NCI-H1694 (cell line): ENCODE results near the gene EVPL.
"Not testable (repeated sequence)": the region's sequence is repeated elsewhere in the genome, so short reads cannot be mapped to it uniquely, and the experiment has no call there.

ENCODE experiments used
- DNase-seq: peaks from one replicate; lab custom pipeline; 2025; lab: John Stamatoyannopoulos, UW

EVPL gene

DNA sequence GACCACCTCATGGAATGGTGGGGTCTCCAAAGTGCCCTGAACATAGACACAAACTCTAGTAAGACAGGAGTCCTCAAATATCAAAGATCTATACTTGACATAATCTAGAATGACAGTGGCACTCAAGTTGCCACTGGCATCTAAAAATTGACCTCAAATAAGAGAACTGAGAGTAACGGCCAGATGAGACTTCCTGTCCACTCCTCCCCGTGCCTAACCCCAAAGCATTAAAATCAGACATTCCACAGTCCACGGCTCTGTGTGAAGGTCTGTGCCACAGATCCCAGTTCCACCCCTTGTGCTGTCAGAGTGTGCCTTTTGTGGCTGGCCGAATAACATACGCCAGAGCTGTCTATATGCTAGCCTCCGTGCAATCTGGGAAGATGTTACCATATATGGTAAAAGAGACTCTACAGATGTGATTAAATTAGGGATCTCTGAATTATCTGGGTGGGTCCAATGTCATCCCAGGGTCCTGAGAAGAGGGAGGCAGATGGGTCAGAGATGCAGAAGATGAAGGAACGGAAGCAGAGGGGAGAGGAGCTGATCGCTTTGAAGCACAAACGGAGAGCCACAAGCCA is 21.0 kb upstream of the EVPL start:
- no peak for DNase-seq

DNA sequence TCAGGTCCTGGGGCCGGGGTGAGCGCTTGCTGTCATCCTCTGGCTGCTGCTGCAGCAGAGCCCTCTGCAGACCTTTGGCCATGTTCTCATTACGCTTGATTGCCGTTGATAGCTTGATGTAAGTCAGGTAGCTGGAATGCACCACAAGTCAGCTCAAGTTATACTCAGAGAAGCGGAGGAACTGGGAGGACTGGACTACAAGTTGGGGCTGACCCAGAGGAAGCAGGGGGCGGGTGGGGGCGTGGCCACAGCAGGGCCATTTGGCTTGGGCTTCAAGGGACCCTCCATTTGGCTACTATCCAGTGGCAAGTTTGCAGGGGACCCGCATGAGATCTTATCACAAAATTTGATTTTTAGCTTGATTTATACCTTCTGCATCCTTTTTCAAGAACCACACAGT is 19.0 kb upstream of the EVPL start:
- no peak for DNase-seq

GRCh38 chr17:76044475-76045007 is 17.4 kb upstream of the EVPL start:
- not testable (repeated sequence) for DNase-seq

DNA sequence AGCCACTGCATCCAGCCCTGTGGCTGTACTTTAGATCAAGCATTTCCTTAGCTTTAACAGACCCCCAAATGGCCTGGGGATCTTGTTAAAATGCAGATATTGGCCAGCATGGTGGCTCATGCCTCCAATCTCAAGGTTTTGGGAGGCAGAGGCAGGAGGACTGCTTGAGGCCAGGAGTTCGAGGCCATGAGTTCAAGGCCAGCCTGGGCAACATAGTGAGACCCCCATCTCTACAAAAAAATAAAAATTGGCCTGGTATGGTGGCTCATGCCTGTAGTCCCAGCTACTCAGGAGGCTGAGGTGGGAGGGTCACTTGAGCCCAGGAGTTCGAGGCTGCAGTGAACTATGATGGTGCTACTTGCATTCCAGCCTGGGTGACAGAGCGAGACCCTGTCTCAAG is 15.8 kb upstream of the EVPL start:
- not testable (repeated sequence) for DNase-seq

GRCh38 chr17:76040376-76040775 is 13.3 kb upstream of the EVPL start:
- no peak for DNase-seq

- no peak for DNase-seq
Measured at GRCh38 chr17:76039121-76039520, 12.0 kb upstream of the EVPL start.

DNA sequence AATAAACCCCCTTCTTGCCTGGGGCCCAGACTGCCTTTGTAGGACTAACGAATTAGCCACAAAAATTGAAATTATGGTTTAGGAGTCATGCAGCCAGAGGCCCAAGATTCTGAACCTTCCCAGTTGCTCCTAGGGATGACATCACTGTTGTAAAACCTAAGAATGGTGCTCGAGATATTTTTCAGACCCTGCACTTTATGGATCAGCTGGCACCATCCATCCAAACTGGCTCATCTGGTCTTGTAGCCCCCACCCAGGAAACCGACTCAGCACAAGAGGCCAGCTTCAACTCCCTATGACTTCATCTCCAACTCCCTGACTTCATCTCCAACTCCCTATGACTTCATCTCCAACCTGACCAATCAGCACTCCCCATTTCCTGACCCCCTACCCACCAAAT is 10.9 kb upstream of the EVPL start:
- no peak for DNase-seq

DNA sequence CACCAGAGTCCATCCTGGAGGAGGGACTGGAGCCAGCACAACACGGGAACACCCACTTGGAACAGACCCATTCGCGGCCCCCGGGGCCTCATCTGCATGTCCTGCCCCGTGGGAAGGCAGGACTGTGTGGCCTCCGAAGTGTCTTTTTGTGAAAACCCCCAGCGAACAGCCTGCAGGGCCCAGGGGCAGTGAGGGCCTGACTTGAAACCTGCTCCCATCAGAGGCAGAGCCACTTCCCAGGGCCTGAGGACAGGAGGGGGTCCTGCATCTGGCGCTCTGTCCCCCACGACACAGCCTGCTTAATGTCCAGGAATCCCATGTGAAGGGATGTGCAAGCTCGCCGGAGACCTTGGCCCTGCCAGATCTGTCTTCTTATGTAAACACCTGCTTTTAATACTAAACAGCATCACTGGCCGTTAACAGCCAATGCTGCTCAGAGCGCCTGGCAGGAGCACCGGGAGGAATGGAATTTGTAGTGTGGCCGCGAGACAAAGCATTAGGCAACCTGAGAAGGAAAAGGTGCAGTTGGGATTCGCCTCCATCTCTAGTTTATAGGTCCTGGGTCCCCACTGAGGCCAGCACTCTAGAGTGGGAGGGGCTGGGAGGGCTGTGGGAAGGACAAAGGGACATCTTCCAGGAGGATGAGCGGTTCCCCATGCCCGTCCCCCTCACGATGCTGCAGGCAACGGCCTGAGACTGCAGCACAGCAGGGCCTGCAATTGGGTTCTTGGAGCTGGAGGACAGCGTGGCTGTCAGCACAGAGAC is 9.6 kb upstream of the EVPL start:
- no peak for DNase-seq

GRCh38 chr17:76034428-76035350 is 7.6 kb upstream of the EVPL start:
- DNase-seq = peak; percentile 27

DNA sequence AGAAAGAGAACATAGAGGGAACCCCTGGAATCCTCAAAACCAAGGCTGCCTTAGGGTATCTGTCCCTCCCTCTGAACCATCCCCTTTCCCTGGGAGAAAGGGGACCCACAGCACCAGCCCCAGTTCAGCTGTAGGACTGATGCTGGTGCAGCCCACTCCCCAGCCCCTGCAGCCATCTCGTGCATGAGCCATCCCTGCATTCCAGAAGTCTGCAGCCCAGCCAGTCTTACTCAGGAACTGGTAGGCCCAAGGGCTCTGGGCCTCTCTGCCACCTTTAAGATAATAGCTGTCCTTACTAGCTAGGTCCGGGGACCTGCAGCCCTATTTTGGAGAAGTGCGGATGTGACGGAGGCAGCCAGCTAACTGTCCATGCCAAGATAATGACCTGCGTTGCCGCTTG is 6.0 kb upstream of the EVPL start:
- no peak for DNase-seq

GRCh38 chr17:76032780-76033108 is 5.6 kb upstream of the EVPL start:
- no peak for DNase-seq

DNA sequence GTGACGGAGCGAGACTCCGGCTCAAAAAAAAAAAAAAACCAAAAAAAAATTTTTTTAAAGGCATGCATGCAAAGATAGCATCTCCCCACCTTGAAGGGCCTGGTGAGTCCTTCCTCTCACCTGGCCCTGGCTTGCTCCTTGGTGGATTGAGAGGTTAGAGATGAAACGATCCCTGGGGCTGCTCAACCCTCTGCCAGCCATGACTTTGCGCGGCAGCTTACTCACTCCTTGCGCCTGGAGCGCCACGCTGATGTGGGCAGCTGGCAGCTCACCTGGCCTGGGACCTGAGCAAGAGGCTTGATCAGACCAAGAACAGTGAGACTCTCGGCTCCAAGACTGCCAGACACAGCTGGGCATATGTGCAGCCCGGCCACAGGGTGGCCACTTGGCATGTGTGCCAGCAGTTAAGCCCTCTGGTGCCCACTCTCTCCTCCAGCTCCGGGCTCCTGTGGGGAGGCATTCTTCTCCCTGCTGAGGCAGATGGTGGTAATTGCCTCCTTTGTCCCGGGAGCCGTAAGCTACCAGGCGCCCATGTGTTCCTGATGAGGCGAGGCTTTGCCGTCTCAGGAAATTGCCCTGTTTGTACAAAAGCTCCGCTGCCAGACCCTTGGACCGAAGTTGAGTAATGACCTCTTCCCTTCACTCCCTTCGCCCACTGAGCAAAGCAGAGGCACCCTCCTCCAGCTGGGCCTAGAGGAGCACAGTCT is 5.1 kb upstream of the EVPL start:
- no peak for DNase-seq

GRCh38 chr17:76026714-76027158 is 370 bp downstream of the EVPL start:
- no peak for DNase-seq

DNA sequence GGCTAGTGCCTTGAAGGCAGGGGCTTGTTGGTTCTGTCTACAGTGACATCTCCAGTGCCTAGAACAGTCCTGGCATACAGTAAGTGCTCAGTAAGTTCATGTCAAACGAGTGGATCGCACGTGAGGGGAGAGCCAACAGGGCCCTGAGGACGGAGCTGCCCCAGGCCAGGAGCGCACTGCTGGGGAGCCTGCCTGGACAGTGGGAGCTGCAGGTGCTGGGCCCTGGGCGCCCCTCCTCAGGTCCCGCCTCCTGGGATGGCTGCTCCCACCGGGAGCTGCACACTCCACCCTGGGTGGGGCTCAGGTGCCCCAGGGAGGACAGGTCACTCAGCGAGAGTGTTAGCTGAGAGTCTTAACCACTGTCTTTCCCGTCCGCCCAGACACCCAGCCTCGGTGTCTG is 1.8 kb downstream of the EVPL start:
- DNase-seq = no peak

DNA sequence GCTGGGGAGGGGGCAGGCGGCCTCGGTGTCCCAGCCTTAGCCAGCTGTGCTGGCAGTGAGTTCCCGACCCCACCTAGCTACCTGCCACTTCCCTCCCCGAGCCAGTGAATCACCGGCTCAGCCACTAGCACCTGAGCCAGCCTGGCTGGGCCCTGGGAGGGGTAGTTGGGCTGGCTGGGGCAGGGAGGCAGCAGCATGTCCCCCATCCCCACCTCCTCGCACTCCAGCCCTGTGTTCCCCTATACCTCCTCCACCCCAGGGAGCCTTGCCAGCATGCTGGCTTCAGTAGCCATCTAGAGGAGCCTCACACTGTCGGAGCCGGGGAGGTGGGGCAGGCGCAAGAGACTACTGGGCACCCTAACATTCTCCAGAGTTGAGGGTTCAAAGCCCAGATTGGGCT is 2.8 kb downstream of the EVPL start:
- DNase-seq = no peak

- no peak for DNase-seq
Measured at GRCh38 chr17:76023900-76024237, 3.2 kb downstream of the EVPL start.

DNA sequence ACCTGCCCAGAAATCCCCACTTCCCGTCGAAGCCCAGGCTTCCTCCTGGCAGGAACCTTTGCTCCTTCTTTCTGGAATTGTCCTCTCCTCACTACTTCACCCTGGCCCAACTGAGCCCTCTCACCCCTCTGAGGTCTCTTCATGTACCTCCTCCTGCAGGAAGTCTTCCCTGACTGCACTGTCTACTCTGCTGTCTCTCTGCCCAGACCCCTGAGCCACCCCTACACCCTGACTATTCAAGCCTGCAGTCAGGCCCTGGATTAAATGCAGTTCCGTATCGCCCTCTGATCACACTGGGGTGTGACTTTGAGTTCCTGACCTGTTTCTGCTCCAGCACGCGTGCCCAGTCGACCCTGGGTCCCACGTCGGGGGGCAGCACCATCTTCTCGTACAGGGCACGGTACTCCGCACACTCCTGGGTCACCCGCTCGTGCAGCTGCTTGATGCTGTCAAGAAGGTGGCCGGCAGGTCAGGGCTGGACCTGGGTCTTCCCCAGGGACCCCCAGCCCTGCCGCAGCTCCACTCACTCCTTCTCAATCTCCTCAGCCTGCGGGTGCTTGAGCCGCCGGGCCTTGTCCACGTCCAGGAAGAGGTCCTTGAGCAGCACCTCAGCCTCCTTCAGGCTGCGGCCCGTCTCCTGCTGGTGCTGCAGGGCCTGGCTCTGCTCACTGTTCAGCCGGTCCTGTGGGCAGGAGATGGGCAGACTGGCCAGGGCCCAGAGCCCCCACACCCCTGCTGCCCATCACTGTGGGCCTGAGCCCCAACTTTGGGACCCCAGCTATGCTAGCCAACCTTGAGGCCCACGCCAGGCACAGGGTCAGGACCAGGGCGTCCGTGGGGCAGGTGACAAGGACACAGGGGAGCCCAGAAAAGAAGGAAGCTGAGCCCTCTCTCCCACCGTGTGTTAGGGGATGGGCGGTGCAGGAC is 3.9 kb downstream of the EVPL start:
- no peak for DNase-seq

DNA sequence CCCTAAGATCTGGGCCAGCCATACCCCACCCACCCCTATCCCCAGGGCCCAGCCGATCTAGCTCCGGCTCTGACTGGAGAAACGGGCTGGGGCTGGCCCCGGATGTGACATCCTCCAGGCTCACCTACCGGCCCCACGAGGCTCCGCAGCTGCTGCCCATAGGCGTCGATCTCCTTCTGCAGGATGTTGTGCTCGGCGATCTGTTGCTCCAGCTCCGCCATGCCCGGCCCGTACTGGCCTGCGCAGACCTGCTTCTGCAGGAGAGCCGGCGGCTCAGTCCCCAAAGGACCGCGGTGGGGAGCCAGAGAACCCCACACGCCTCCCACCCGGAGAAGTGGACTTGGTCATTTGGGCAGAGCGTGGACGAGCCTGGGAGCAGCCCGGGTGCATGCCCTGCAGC is 4.8 kb downstream of the EVPL start:
- DNase-seq = no peak

DNA sequence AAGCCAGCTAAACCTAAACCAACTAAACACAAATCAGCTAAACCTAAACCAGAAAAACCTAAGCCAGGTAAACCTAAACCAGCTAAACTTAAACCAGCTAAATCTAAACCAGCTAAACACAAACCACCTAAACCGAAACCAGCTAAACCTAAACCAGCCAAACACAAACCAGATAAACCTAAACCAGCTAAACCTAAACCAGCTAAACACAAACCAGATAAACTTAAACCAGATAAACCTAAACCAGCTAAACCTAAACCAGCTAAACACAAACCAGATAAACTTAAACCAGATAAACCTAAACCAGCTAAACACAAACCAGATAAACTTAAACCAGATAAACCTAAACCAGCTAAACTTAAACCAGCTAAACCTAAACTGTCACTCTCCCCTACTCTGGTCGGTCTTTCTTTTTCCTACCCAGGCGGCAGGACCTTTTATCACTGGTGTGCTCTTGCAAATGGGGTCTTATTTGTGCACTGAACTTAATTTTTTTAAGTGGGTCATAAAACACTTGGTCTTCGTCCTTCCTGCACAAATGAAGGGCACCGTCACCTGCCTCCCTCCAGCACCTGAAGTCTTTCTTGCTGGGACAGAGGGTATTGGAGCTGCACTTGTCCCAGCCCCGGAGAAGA is 7.2 kb downstream of the EVPL start:
- no peak for DNase-seq

GRCh38 chr17:76018801-76019200 is 8.3 kb downstream of the EVPL start:
- DNase-seq = no peak

DNA sequence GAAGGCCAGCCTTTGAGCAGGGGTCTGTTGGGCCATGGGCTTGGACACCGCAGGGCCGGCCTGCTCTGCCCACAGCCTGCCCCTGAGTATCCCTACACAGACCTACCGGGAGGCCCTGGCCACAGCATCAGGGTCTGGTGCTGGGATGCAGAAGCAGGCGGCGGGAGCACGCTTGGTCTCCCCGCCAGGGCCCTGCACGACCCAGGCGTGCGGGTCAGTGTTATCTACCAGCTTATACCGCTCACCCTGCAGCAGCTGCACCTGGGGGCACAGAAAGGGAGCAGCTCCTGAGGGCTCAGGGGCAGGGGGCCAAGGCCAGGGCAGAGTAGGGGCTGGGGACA is 8.8 kb downstream of the EVPL start:
- DNase-seq = no peak
